Activated gamma-delta T cell treated with Interleukin-2 at 50 U/mL for 16 hours (primary cell): ENCODE results near the gene LIN9.
"Not testable (repeated sequence)": the region's sequence is repeated elsewhere in the genome, so short reads cannot be mapped to it uniquely, and the experiment has no call there.

Experiments
- DNase-seq: peaks from one replicate; pipeline ENCODE4 v3.0.0-alpha.2; 2020

LIN9 gene

DNA sequence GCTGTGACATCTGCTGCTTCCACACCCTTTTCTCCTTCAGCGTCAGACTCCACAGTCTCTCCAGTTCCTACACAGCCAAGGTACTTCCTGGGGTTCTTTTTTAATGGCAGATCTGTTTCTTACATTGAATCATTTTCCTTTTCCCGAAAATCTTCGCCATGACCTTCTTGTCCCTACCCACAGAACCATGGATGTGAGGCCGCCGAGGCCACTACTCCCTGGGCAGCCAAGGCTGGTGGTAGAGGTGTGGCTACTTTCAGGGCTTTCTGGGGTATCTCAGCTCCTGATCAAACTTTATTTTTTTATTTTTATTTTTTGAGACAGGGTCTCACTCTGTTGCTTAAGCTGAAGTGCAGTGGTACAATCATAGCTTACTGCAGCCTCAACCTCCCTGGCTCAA lies 9.5 kb upstream of the LIN9 start:
- no peak for DNase-seq

DNA sequence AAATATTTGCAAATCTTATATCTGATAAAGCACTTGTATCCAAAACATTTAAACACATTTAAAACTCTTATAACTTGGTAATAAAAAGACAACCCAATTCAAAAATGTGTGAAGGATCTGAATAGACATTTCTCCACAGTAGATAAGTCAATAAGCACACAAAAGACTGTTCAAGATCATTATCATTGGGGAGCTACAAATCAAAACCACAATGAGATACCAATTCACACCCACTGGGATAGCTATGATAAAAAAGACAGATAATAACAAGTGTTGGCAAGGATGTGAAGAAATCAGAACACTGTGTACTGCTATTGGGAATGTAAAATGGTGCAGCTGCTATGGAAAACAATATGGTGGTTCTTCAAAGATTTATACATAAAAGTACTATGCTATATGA lies 5.1 kb upstream of the LIN9 start:
- no peak for DNase-seq

DNA sequence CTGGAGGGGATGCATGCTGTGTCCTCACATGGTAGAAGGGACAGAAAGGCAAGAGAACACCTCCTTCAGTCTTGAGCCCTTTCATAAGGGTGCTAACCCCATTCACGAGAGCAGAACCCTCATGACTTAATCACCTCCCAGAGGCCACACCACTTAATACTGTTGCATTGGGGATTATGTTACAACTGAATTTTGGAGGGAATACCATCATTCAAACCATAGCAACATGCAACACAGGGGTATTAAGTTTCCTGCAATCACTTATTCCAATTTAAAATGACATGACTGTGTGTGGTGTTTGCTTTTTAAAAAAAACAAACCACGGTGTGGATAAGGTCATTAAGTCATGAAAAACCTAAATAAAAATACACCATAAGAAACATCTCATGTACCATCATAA lies 3.1 kb upstream of the LIN9 start:
- no peak for DNase-seq

DNA sequence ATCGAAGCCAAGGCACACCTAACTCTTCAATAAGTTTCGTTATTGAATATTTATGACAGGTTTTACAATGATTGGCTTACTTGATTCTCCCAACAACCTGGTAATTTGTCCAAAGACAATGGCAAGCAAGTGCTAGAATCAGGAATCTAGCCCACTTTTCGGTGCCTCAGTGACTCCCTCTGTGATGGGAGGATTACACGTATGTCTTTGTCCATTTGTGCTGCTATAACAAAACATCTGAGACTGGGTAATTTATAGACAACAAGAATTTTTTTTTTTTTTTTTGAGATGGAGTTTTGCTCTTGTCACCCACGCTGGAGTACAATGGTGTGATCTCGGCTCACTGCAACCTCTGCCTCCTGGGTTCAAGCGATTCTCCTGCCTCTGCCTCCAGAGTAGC lies 2.4 kb upstream of the LIN9 start:
- no peak for DNase-seq

DNA sequence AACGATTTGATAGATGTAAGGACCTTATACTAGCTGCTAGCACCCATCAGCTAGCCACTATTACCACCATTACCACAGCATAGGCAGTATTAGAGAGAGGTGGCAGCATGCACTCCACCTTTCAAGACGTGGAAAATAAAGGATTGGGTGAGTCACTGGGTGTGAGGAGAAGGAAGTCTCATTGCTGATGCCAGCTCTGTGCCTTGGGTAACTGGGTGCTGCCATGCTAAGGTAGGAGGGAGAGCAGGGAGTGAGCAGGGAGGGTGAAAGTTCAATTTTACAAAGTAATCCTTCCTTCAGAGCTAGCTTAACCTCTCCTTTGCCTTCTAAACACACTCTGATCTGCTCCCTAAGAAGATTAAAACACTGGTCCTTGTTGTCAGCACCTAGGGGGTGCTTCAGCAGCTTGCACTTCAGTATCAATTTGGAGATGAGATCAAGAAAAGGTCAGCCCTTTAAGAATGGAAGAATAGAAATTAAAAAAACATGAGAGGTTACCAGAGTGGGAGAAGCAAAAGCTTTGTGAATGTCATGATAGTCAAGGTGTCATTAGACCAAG lies 1.8 kb upstream of the LIN9 start:
- DNase-seq = no peak

DNA sequence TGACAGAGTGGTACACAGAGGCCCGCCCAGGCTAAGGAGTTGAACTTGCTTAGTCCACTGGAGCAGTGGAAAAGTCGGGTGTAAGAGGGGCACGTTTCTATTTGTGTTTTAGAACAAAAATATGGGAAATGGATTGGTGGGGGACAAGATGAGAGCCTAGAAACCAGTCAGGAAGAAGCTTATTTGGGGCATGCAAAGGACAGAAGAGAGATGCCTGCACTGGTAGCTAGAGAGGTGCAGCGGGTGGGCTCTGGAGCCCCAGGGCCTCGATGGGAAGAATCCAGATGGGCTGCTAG lies 1.2 kb upstream of the LIN9 start:
- DNase-seq = no peak

DNA sequence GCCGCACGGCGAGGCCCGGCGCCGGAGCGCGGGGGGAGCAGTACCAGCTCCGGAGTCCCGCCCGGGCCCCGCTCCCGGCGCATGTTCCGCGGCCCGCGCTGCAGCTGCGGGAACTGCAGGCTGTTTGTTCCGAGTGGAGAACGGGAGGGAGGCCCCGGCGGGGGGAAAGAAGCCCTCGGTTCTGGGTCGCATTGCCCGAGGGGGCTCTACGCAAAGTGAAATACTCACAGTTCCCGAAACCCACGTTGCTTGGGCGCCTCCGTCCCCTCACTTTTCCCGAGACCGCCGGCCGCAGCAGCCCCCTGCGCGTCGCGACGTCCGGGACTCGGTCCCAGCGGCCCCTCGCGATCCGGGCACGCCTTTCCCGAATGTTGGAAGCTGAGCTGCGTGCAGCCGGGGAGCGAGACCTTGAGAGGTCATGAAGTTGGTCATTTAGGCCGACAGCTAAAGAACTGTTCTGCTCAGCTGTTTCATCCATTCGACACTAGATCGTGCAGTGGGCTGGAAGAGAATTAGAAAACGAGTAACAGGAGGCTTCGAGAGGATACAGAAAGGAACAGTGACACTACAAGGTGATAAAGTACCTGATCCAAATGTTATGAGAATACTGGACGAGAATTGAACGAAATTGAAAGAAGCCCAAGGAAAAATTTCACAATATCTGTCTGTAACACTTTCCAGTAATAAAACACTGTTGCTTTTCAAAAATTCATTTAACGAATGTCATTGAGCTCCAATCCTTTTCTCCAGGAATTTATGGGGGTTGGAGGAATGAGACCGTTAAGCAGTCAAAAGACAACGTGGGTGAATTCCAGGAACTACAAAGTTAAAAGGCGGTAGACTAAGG lies 657 bp upstream of the LIN9 start:
- DNase-seq = no peak

DNA sequence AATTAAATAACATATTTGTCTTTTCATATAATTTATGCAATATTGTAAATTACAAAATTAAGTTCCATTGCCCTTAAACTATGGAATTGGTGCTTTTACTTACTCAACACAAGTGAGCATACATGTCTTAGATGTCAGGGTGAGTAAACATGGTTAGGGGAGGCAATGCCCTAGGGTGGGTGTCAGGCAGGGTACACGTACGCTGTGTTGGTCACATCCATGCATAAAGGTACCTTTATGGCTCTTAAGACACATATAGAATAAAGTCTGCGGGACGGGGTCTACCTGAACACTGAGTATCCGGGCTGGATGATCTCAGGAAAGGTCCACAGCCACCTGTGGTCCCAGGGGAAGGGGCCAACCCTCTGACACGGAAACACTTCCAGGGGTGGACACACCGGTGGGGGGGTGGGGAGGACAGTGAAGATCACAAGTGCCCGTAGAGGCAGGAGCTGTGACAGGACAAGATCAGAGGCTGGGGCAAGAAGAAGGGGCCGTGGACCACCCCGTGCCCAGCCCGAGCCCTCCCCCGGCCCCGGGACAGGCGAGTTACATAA lies 720 bp downstream of the LIN9 start:
- peak; percentile 7 for DNase-seq

DNA sequence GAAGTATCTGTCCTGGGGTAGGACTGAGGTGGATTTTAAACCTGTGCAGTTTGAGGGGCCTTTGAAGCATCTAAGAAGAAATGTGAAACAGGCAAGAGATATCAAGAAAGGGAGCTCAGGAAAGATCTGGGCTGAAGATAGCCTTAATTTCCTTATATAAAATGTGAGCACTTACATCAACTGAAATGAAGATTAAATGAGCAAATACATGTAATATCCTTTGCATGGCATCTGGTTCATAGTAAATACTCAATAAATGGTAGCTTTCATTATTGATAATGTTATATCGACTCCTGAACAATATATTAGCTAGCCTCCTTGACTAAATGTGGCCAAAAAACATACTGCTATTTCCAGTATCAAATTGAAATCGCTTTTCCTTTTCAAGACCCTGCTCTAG lies 2.5 kb downstream of the LIN9 start:
- no peak for DNase-seq

DNA sequence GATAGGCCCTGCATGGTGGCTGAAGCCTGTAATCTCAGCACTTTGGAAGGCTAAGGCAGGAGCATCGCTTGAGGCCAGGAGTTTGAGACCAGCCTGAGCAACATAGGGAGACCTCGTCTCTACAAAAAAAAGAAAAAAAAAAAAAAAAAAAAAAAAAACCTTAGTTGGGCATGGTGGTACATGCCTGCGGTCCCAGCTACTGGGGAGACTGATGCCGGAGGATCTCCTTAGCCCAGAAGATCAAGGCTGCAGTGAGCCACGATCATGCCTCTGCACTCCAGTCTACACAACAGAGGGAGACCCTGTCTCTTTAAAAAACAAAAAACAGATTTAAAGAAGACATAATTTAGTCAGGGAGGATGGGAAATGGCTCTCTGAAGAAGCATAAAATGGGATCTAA lies 3.8 kb downstream of the LIN9 start:
- no peak for DNase-seq

DNA sequence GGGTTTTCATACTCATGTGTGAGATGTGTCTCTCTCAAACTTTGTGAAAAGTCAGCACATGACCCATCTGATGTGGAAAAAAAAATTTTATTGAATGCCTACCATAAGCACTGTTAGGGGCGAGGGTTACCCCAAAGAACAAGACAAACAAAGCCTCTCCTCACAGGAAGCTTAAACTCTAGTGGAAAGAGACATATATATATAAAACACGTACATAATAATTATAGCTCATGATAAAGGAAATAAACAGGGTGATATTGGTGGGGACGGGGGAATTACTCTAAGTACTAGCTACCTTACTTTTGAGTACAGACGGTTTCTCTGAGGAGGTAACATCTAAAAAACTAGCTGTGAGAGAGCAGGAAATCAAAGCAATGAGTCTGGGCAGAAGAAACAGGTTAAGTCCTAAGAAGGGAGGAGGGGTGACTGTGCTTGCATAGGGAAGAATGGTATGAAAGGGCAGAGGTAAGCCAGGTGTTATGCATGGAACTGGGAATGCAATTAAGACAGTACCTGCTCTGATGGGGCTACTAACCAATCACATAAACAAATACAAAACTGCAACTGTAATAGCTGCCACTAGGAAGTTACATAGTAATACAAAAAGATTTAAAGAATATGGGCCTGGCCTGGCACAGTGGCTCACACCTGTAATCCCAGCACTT lies 4.5 kb downstream of the LIN9 start:
- DNase-seq = no peak

DNA sequence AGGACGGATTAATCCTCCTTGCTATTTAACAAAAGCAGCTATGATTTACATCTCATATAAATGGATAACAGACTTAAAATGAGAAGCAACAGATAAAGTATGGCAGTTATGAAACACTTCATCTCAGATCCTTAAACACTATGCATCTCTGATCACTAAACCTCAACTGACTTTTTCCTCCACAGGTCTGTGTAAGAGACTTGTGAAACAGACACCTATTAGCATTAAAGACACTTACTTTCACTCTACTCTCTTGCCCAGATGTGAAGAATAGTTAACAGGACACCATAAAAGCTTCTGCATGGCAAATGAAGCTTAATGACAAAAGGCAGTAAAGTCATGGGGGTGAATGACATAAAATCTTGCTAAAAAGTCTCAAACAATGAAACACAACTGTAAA lies 6.2 kb downstream of the LIN9 start:
- no peak for DNase-seq

DNA sequence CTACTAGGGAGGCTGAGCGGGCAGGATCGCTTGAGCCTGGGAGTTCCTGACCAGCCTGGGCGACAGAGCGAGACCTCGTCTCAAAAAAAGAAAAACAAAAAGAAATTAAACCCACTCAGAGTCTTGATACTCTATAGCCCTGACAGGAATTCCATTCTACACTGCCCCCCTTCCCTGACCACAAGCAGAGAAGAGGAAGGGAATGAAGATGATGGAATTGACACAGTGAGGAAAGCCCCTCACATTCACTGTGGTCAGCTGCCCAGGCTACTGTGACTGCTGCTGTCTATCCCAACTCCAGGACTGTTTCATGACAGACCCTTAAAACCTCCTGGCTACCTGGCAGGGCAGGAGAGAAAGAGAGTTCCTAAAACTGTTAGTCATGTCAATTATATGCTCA lies 12.1 kb downstream of the LIN9 start:
- no peak for DNase-seq

DNA sequence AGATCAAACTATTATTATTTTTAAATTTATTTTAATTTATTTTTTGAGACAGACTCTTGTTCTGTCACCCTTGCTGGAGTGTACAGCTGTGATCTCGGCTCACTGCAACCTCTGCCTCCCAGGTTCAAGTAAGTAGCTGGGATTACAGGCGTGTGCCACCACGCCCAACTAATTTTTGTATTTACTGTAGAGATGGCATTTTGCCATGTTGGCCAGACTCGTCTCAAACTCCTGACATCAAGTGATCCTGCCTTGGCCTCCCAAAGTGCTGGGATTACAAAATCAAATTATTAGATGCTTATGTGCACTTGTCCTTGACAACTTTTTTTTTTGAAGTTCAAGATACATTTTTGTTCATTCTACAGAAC lies 15.4 kb downstream of the LIN9 start:
- no peak for DNase-seq

DNA sequence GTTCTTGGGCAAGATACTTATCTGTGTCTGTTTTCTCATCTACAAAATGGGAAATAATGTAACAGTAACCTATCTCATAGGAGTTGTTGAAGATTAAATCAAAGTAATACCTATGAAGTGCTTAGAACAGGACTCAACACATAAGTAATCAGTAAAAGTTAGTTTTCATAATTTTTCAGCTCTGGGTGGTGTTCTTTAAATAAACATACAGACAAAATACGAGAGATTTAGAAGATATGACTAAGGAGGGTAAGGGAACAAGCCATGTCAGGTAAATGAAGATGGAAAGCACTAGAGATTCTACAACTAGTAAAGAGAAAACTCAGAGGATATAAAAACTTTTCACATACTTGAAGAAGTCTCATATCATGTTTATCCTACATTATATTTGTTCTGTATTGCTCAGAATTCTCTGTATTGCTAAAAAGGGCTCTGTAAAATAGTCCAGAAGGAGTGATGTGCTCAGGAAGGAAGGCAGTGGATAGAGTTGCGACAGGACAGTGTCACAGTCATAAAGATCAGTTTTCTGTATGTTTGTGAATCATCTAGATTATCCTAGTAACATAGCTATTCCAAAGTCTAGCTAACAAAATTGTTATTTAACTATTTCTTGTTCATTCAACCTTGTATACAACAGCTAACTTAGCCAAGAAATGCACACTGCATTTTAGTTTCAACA lies 16.0 kb downstream of the LIN9 start:
- no peak for DNase-seq

DNA sequence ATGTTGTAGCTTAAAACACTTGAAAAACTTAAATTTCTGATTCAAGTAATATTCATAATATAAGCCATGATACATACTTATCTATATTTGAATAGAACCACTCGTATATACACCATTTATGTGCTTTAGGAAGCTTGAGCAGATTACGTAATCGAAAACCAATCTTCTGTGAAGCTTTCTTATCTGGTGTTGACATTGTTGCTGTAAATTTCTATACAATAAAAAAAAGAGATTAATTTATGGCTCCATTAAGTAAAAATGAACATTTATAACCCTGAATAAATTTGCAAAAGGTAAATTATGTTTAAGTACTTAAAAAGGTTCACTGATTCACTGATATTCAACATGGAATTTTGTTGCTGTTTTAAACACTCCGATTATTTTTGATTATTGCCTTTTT lies 21.4 kb downstream of the LIN9 start:
- no peak for DNase-seq

DNA sequence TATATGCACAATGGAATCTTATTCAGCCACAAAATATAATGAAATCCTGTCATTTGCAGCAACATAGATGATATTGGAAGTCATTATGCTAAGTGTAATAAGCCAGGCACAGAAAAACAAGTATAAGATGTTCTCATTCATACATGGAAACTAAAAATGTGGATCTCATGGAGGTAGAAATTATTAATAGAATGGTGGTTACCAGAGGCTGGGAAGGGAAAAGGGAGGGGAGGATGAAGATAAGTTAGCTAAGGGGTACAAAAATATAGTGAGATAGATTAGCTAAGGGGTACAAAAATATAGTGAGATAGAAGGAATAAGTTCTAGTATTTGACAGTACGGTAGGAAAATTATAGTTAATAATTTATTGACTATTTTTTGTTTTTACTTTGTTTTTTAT lies 27.9 kb downstream of the LIN9 start:
- no peak for DNase-seq

DNA sequence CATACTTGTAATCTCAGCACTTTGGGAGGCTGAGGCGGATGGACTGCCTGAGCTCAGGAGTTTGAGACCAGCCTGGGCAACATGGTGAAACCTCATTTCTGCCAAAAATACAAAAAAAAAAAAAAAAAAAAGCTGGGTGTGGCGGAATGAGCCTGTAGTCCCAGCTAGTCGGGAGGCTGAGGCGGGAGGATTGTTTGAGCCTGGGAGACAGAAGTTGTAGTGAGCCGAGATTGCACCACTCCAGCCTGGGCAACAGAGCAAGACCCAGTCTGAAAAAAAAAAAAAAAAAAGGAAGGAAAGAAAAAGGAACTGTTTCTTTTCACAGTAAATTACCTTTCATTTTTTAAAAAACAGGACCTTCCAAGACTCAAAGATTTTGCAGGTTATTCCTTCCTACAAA lies 29.5 kb downstream of the LIN9 start:
- DNase-seq = no peak

DNA sequence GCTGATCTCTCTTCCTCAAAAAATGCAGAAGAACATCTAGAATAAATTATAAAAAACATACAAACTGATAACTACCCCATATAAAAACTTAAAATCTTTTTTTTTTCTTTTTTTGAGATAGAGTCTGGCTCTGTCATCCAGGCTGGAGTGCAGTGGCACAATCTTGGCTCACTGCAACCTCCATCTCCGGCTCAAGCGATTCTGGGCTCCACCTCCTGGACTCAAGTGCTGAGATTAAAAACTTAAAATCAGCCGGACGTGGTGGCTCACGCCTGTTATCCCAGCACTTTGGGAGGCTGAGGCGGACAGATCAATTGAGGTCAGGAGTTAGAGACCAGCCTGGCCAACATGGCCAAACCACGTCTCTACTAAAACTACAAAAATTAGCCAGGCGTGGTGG lies 31.1 kb downstream of the LIN9 start:
- no peak for DNase-seq

DNA sequence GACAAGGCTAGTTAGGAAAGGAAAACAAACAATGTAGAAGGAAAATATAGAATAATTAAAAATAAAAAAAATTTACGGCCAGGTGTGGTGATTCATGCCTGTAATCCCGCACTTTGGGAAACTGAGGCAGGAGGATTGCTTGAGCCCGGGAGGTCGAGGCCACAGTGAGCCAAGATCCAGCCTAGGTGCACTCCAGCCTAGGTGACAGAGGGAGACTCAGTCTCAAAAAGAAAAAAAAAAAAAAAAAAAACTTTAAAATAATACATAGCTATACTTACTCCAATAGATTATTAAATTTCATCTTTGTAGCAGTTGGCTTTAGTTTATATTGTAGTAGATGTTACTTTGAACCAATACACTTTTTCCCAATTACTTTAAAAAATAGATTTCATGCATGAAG lies 32.0 kb downstream of the LIN9 start:
- no peak for DNase-seq

DNA sequence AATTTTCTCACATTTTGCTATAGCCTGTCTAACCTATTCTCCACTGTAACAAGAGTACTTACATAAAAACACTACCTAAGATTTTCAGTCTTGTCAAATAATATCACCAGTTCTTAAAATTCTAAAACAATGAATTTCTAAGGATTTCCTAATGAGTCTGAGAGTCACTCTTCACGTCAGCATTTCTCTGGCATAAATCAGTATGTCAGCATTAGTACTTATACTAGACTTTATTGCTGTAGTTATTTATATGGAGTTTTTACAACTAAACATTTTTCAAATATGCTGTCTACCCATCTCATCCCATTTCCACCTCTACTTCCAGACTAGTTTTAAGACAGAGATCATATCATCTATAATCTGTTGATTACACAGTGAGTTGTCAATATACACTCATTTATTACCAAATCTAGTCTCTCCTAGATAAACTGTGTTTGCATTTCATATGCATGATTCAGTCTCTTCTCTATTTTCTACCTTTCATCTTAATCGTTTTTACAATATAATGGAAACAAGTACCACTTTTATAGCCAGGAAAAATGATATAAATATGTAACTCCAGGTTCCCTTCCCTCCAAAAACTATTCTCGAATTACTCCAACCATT lies 32.8 kb downstream of the LIN9 start:
- no peak for DNase-seq

DNA sequence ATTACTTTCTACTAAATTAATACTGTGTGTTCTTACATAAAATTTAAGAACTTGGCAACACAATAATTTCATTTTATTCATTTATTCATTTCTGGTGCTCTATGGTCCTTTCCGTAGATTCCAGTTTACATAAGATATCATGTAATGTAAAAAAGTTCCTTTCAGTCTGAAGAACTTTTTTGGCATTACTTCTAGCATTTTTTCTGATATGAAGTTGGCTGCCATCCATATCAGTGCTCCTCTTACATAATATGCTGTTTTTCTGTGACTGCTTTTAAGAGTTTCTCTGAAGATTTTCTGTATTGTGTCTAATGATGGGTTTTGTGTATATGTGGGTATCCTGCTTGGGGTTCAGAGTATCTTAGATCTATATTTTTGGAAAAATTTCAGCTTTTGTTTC lies 34.8 kb downstream of the LIN9 start:
- no peak for DNase-seq

DNA sequence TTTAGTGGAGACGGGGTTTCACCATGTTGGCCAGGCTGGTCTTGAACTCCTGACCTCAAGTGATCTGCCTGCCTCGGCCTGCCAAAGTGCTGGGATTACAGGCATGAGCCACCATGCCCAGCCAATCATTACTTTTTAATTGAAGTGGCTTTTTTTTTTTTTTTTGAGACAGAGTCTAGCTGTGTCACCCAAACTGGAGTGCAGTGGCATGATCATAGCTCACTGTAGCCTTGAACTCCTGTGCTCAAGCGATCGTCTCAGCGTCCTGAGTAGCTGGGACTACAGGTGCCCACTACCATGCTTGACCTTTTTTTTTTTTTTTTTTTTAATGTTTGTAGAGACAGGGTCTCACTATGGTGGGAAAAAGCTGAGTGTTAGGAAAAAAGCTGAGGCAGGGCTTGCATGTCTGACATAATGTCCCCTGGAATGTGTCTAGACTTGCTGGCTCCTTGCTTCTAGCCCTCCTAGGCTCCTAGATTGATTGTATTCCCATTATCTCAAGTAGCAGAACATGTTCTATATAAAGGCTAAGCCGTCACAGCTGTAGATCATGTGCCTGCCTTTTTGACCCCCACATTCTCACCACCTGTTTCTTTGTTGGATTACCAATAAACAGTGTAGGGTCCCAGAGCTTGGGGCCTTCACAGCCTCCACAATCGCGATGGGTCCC lies 36.6 kb downstream of the LIN9 start:
- DNase-seq = not testable (repeated sequence)
